Sigmoid colon (tissue), 7 donors: ENCODE data around the gene C1QTNF4. TPM values are rescaled to one million over a fixed set of nuclear protein-coding genes. Genes with fewer than 3 reads are reported as not detected.

Experiments
- DNase-seq: peaks from one replicate; pipeline ENCODE4 v3.0.0-alpha.2; 2019
- H3K27ac ChIP-seq, 4 donors: fragments of 200-600 bp; sonication (generic); one replicate each; pipeline ENCODE4 v1.5.1; 2016 to 2019; ENCODE audit warnings: mild to moderate bottlenecking in 1 of 4
- H3K27me3 ChIP-seq, 3 donors: fragments of 200-600 bp; sonication (generic); one replicate each; pipeline ENCODE4 v1.5.1; 2019; ENCODE audit warnings: mild to moderate bottlenecking in 1 of 3
- H3K36me3 ChIP-seq, 4 donors: fragments of 200-600 bp; sonication (generic); one replicate each; pipeline ENCODE4 v1.5.1; 2016 to 2019
- H3K4me1 ChIP-seq, 4 donors: fragments of 200-600 bp; sonication (generic); one replicate each; pipeline ENCODE4 v1.5.1; 2017 to 2019
- H3K4me3 ChIP-seq, 4 donors: fragments of 200-600 bp; sonication (generic); one replicate each; pipeline ENCODE4 v1.5.1; 2017 to 2019; ENCODE audit warnings: mild to moderate bottlenecking in 2 of 4, moderate library complexity in 1 of 4
- H3K9me3 ChIP-seq, 4 donors: fragments of 200-600 bp in 3 of 4; sonication (generic) in 3 of 4; one replicate each; pipeline versions ENCODE4 v1.5.1 to v1.6.1; 2013 to 2019
- EP300 ChIP-seq, 4 donors: sonication (generic); formaldehyde crosslinking; IDR thresholded peaks; one replicate each; pipeline ENCODE4 v1.6.1; 2017; ENCODE audit warnings: antibody characterized with exemption in 4 of 4
- POLR2A ChIP-seq, 2 donors: fragments of 450-650 bp; IDR thresholded peaks; one replicate each; pipeline ENCODE4 v1.6.1; 2016; ENCODE audit warnings: antibody characterized with exemption in 2 of 2, mild to moderate bottlenecking in 2 of 2, moderate library complexity in 2 of 2
- POLR2AphosphoS5 ChIP-seq, 4 donors: sonication (generic); formaldehyde crosslinking; IDR thresholded peaks; one replicate each; pipeline ENCODE4 v1.6.1; 2017; ENCODE audit warnings: antibody characterized with exemption in 4 of 4
- WGBS, 2 donors: extraction: QIAGEN DNeasy Blood & Tissue Kit; methylation state at CpG; one replicate each; pipeline ENCODE4 v1.1.7; 2013; 5-methylcytosine and 5-hydroxymethylcytosine counted together
- intact Hi-C: fragments of 100-400 bp; cut with DNase I; formaldehyde crosslinking; loops from one replicate; pipeline ENCODE4 v1.15.1; 2023
- polyA plus RNA-seq, 3 donors: library from polyadenylated mRNA; stranded (reverse); fragments of 200-250 nt; gene quantifications; one replicate each; pipeline ENCODE4 v1.2.3, GENCODE V29; 2013
- total RNA-seq, 4 donors: library from RNA; depleted of rRNA; stranded (reverse); fragments of >200 nt; gene quantifications; one replicate each; pipeline ENCODE4 v1.1.0, GENCODE V29; 2016
- TF ChIP-seq, protein P1 (sequence below), 4 experiments: fragments of 450-650 bp in 3 of 4; fragments of 200-600 bp in 1 of 4; IDR thresholded peaks; one replicate each; pipeline ENCODE4 v1.5.1; 2016 to 2019; ENCODE audit warnings: antibody characterized with exemption in 4 of 4, mild to moderate bottlenecking in 3 of 4, moderate library complexity in 2 of 4
- donor health status: healthy with polysubstance abuse.
- donor health status: Bipolar disorder and iron deficiency.
- donor health status: healthy.

C1QTNF4 gene
- total and polyA plus RNA-seq, 7 donors, result 1.3 to 15.5 (median 6.2) TPM; not detected in 1

DNA sequence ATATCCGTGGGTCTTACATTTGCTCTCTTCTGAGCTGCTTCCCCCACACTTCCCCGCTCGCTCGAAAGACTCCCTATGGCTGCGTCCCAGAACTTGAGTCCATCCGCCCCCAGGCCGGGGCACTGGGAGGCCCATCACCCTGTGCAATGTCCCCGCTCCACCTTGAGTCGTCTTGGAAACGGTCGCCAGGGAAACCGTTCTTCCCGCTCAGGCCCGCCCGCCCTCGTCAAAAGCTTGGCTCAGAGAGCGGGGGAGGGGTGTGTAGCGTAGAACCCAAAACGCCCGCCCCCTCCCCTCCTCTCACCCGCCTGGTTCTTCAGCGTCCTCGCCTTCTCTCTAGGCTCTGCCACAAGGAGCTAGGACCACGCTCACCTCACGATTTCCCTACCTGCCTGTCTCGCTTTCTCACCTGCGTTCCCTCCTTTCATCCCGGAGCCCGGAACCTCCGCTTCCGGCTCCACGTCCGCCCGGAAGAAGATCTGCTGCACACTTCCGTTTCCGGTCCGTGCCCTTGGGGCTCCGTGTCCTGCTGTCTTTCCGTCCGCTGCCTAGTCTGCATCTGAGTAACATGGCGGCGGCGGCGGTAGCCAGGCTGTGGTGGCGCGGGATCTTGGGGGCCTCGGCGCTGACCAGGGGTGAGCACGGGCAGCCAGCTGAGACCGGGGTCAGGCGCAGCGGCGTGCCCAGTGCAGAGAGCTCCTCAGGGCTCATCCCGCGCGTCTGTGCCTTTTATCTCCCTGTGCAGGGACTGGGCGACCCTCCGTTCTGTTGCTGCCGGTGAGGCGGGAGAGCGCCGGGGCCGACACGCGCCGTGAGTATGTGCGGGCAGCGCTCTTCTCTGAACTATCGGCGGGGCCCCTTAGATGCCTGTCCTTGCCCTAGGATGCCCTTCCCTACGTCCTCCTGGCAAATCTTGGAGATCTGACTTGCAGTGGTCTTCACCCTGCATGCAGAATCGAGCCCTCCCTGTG is 15.4 kb downstream of the C1QTNF4 start, which contains the start of the genes KBTBD4 and NDUFS3:
Gene KBTBD4, minus strand, starts transcription at position 447 of the 971 bp plus-strand sequence. Its CDS starts 19 bp downstream, at position 428.
Gene NDUFS3, plus strand, starts transcription at position 551 of the 971 bp plus-strand sequence. Its CDS starts 18 bp downstream, at position 569.
- H3K4me3 ChIP-seq, result peak within 1 kb of the TSS; percentile 93 to 97 (median 94)
- peak; percentile 95 for DNase-seq
- peak within 1 kb of the TSS; percentile 87 to 90 (median 88) for H3K27ac ChIP-seq
- H3K9me3 ChIP-seq, result no peaks in the 10 kb centered on the region
- intact Hi-C loops, result loop anchor here (5.0 kb wide), 1 partner anchor 172 kb away; the partner anchor contains the start of gene SLC39A13
- peaks cover 28 to 59% (median 37%) of the 10 kb centered on the region in 4 donors for H3K36me3 ChIP-seq
- H3K4me1 ChIP-seq, result peaks cover 0 to 34% (median 26%) of the 10 kb centered on the region in 4 donors
- TF ChIP-seq EP300 (IDR thresholded peaks at IDR 0.05) (peak in 1 of 4 donors; percentile 19), POLR2A (IDR thresholded peaks at IDR 0.05) (peak; percentile 68 to 71), POLR2AphosphoS5 (IDR thresholded peaks at IDR 0.05) (peak; percentile 84 to 95 (median 90))
- TF ChIP-seq, protein P1, sequence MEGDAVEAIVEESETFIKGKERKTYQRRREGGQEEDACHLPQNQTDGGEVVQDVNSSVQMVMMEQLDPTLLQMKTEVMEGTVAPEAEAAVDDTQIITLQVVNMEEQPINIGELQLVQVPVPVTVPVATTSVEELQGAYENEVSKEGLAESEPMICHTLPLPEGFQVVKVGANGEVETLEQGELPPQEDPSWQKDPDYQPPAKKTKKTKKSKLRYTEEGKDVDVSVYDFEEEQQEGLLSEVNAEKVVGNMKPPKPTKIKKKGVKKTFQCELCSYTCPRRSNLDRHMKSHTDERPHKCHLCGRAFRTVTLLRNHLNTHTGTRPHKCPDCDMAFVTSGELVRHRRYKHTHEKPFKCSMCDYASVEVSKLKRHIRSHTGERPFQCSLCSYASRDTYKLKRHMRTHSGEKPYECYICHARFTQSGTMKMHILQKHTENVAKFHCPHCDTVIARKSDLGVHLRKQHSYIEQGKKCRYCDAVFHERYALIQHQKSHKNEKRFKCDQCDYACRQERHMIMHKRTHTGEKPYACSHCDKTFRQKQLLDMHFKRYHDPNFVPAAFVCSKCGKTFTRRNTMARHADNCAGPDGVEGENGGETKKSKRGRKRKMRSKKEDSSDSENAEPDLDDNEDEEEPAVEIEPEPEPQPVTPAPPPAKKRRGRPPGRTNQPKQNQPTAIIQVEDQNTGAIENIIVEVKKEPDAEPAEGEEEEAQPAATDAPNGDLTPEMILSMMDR (IDR thresholded peaks at IDR 0.05), result no peak
- no peaks in the 10 kb centered on the region for H3K27me3 ChIP-seq
- 0 to 1% methylated on average over 72 of the region's 72 CpGs for WGBS, 2 donors

DNA sequence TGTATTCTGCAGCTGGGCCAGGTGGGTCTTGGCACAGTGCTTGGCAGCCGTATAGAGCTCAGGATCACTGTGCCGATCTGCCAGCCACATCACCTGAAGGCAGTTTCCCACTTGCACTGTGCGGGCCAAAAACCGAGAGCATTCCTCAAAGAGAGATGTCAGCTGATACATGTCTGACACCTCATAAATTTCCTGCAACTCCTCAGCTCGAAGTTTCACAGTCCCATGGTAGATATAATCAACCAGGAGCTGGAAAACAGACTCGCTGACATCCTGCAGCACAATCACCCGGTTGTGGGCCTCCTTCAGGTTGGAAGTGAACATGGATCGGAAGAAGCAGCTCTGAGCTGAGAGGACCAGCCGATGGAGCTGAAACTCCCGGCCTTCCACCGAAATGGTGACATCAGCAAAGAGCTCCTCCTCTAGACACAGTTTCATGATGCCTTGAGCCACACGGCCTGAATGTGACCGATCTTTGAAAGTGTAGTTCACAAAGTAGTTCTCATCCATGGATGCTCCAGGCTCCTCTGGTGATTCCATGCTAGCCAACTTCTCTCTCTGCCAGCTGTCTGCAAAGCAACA is 16.7 kb downstream of the C1QTNF4 start:
- H3K27ac ChIP-seq, result peak overlapping the region in 3 of 4 donors; percentile 87 to 89 (median 88)
- H3K4me3 ChIP-seq, result peak overlapping the region in 3 of 4 donors; percentile 93 to 94 (median 93)
- no peak for TF ChIP-seq POLR2AphosphoS5 (IDR thresholded peaks at IDR 0.05)
- TF ChIP-seq POLR2A (IDR thresholded peaks at IDR 0.05), result no peak
- no peak for TF ChIP-seq EP300 (IDR thresholded peaks at IDR 0.05)
- TF ChIP-seq, protein P1 (IDR thresholded peaks at IDR 0.05), result no peak
- peaks cover 0 to 38% (median 26%) of the 10 kb centered on the region in 4 donors for H3K4me1 ChIP-seq
- H3K27me3 ChIP-seq, result no peaks in the 10 kb centered on the region
- WGBS, 2 donors, result 83 to 86% methylated on average over 13 of the region's 13 CpGs
- H3K9me3 ChIP-seq, result no peaks in the 10 kb centered on the region
- intact Hi-C loops, result loop anchor here (5.0 kb wide), 1 partner anchor 170 kb away; the partner anchor contains the start of gene SLC39A13
- peaks cover 27 to 59% (median 36%) of the 10 kb centered on the region in 4 donors for H3K36me3 ChIP-seq
- no peak for DNase-seq

DNA sequence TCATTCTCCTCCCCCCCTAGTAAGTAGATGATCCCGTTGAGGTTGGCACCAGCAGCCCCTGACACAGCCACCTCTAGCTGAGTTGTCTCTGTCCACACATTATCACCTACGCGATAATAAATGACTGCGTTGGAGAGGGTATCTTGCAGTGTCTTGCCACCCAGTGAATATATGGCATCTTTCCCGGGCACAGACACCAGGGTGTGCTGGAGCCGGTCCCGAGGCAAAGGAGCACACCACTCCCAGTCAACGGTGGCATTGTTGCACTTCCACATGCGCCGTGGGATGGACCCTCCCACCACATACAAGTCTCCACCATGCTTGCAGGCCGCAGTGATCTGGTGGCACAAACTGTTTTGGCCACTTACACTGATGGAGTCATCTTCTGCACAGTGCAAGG is 20.9 kb downstream of the C1QTNF4 start:
- Histone ChIP-seq H3K4me1 (peaks cover 0 to 24% (median 11%) of the 10 kb centered on the region in 4 donors), H3K9me3 (no peaks in the 10 kb centered on the region), H3K36me3 (peaks cover 8 to 66% (median 30%) of the 10 kb centered on the region in 4 donors), H3K27me3 (no peaks in the 10 kb centered on the region), H3K4me3 (no peak overlapping the region), H3K27ac (no peak overlapping the region)
- WGBS, 2 donors, result 88 to 92% methylated on average over 11 of the region's 11 CpGs
- DNase-seq, result no peak
- intact Hi-C loops, result no loop called here
- no peak for TF ChIP-seq EP300 (IDR thresholded peaks at IDR 0.05)
- TF ChIP-seq, protein P1 (IDR thresholded peaks at IDR 0.05), result no peak
- no peak for TF ChIP-seq POLR2AphosphoS5 (IDR thresholded peaks at IDR 0.05)
- no peak for TF ChIP-seq POLR2A (IDR thresholded peaks at IDR 0.05)

DNA sequence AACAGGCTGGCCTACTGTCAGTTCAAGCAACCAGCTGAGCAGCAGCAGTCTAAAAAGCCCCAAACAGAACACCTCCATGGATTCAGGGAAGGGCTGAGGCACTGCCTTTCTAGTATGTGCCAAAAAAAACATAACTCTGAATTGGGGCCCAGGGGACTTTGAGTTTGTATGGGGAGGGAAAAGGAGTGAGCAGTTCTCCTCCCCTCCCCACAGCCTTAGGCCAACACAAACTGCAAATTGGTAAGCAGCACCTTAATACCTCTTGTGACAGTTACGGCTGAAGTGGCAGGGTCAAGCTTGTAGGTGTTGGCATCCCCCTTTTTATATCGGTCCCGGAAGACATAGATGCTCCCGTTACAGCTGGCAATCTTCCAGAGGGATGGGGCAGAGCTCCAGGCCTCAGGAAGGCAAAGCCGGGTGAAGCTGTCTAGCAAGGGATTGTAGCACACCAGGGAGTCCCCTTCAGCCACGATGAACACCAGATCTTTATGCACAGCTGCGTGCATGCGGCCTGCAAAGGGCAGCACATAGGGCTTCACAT is 21.4 kb downstream of the C1QTNF4 start:
- Histone ChIP-seq H3K4me3 (no peak overlapping the region), H3K4me1 (peaks cover 0 to 19% (median 6%) of the 10 kb centered on the region in 4 donors), H3K36me3 (peaks cover 8 to 66% (median 30%) of the 10 kb centered on the region in 4 donors), H3K27me3 (no peaks in the 10 kb centered on the region), H3K9me3 (no peaks in the 10 kb centered on the region), H3K27ac (no peak overlapping the region)
- TF ChIP-seq EP300 (IDR thresholded peaks at IDR 0.05) (no peak), POLR2AphosphoS5 (IDR thresholded peaks at IDR 0.05) (no peak), POLR2A (IDR thresholded peaks at IDR 0.05) (no peak)
- TF ChIP-seq, protein P1 (IDR thresholded peaks at IDR 0.05), result no peak
- WGBS, 2 donors, result 64 to 79% methylated on average over 8 of the region's 8 CpGs
- no peak for DNase-seq
- intact Hi-C loops, result no loop called here
